Activated T-cell treated with anti-CD3 and anti-CD28 coated beads for 4 hours (primary cell): Measurements from ENCODE around the gene C11orf24.

ENCODE experiments used
- DNase-seq: peaks from one replicate; pipeline ENCODE4 v3.0.0-alpha.2; 2020

Gene C11orf24

GRCh38 chr11:68242616-68243015, 29.2 kb downstream of the C11orf24 start:
- DNase-seq = no peak

DNA sequence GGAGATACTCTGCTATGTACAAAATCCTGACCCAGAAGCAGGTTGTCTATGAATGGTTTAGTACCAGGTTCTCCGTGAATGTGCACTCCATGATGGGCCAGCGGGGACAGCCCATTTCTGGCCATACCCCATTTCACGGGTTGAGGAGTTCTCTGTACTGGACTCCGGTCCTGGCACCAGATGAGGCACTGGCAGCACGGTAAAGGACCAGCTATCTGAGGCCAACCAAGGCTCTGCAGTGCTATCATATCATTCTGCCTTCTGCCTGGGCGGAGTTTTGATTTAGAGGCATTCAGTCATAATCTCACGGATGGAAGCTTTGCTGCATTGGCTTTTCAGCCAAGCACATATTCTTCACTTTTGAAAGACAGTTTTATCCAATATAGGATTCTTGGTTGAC, 40.2 kb downstream of the C11orf24 start:
- DNase-seq = no peak

- DNase-seq = no peak
Observed at GRCh38 chr11:68229601-68230000, 42.2 kb downstream of the C11orf24 start.

- no peak for DNase-seq
Observed at GRCh38 chr11:68226421-68226820, 45.4 kb downstream of the C11orf24 start.

- DNase-seq = no peak
Observed at GRCh38 chr11:68224606-68225005, 47.2 kb downstream of the C11orf24 start.

GRCh38 chr11:68223275-68223674, 48.5 kb downstream of the C11orf24 start:
- no peak for DNase-seq

DNA sequence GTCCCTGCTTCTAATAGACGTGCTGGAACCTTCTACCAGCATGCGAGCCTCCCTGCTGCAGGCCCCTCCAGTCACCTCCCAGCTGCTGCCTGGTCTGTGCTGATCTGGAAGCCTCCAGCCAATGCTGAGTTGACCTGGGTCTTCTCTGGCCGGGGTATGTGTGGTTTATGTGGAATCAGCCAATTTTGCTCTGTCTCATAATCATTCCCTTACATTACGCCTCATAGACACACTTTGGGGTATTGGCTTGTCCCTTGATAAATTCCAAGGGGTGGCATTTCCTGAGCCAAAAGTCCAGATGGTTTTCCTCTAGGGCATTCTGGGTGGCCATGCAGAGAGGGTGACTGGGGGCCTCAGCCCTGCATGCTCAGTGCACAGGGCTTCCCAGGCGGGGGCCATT, 50.4 kb downstream of the C11orf24 start:
- no peak for DNase-seq

GRCh38 chr11:68216171-68216938, 55.4 kb downstream of the C11orf24 start:
- DNase-seq = no peak

- no peak for DNase-seq
Observed at GRCh38 chr11:68215524-68216170, 56.1 kb downstream of the C11orf24 start.

GRCh38 chr11:68215087-68215445, 56.7 kb downstream of the C11orf24 start:
- DNase-seq = no peak

- DNase-seq = no peak
Observed at GRCh38 chr11:68214173-68215086, 57.3 kb downstream of the C11orf24 start.

GRCh38 chr11:68213555-68214172, 58.1 kb downstream of the C11orf24 start:
- DNase-seq = peak; percentile 71

DNA sequence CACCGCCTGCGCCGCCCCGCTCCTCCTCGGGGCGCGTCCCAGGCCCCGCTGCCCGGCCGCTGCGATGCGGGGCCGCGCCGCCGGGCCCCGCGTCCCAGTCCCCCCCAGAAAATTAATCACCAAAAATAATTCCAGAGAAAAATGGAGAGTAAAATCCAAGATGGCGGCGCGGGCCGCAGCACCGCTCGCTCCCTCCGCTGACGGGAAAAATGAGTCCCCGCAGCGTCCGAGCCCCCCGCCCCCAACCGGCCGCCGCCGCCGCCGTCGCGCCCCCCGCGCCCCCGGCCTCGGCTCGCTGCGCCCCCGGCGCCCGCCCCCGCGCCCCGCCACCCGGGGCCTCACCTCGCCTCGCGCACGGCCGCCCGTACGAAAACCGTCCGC, 58.6 kb downstream of the C11orf24 start, which contains the start of gene KMT5B:
TSS of gene KMT5B (minus strand) at position 162 of the 381 bp plus-strand sequence. CDS start 23,220 bp downstream, outside the sequence.
- no peak for DNase-seq

DNA sequence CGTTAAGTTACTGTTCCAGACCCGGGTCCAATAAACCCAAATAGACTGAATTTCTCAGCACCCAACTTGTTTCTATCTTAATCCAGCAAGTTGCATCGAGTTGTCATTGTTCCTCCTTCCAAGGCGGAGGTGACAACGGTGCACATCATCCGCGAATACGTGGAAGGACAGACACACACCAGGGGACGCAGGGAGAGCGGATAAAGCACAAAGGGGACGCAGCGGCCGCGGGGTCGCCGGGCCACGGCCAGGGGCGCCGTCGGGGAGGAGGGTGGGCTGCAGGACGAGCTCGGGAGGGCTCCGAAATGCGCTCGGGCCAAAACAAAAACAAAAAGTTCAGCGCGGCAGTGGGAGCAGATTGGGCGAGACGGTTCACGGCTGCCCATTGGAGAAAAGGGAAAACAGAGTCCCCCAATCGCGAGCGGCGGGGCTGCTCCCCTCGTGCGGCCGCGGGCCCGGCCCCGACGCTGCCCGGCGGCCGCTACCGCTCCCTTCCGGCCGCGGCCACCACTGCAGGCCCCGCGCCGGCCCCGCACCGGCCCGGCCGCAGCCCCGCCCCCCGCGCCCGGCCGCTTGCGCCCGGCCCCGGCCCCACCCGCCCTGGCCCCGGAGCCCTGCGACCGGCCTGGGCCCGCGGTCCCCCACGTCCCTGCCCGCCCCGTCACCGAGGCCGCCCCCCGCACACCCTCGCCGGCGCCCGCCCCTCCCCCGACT, 59.2 kb downstream of the C11orf24 start:
- DNase-seq = no peak

GRCh38 chr11:68211546-68211945, 60.2 kb downstream of the C11orf24 start:
- DNase-seq = no peak
